Loucy (cell line): ENCODE data around the gene MSX1.

ENCODE experiments used
- CTCF ChIP-seq: fragments of 200-600 bp; sonication (generic); conservative IDR thresholded peaks from 2 replicates; pipeline ENCODE4 v1.5.1; 2014; ENCODE audit warnings: mild to moderate bottlenecking, antibody characterized with exemption, low read length
- EZH2phosphoT487 ChIP-seq: fragments of 200-600 bp; IDR thresholded peaks from 2 replicates; pipeline ENCODE4 v1.6.1; 2018; ENCODE audit warnings: antibody characterized with exemption, mild to moderate bottlenecking, moderate library complexity, borderline replicate concordance

GRCh38 chr4:4901877-4902276, 42.4 kb downstream of the MSX1 start:
- no peak for TF ChIP-seq CTCF
- no peak for TF ChIP-seq EZH2phosphoT487
